Peyer's patch (tissue), 4 donors: Measurements from ENCODE around the gene MAN1B1.

Experiments used
- POLR2A ChIP-seq, 2 donors: fragments of 450-650 bp; IDR thresholded peaks; one replicate each; pipeline ENCODE4 v1.5.1; 2017; ENCODE audit warnings: antibody characterized with exemption in 2 of 2, mild to moderate bottlenecking in 2 of 2, moderate library complexity in 2 of 2
- TF ChIP-seq, protein P1 (sequence below), 6 experiments: fragments of 450-650 bp in 4 of 6; fragments of 200-600 bp in 2 of 6; sonication (generic) in 1 of 6; IDR thresholded peaks; one replicate each; pipeline ENCODE4 v1.5.1; 2017 to 2019; ENCODE audit warnings: antibody characterized with exemption in 6 of 6, mild to moderate bottlenecking in 3 of 6, moderate library complexity in 1 of 6

- TF ChIP-seq, protein P1, sequence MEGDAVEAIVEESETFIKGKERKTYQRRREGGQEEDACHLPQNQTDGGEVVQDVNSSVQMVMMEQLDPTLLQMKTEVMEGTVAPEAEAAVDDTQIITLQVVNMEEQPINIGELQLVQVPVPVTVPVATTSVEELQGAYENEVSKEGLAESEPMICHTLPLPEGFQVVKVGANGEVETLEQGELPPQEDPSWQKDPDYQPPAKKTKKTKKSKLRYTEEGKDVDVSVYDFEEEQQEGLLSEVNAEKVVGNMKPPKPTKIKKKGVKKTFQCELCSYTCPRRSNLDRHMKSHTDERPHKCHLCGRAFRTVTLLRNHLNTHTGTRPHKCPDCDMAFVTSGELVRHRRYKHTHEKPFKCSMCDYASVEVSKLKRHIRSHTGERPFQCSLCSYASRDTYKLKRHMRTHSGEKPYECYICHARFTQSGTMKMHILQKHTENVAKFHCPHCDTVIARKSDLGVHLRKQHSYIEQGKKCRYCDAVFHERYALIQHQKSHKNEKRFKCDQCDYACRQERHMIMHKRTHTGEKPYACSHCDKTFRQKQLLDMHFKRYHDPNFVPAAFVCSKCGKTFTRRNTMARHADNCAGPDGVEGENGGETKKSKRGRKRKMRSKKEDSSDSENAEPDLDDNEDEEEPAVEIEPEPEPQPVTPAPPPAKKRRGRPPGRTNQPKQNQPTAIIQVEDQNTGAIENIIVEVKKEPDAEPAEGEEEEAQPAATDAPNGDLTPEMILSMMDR (IDR thresholded peaks at IDR 0.05), result no peak
- no peak for TF ChIP-seq POLR2A (IDR thresholded peaks at IDR 0.05)
These were observed 11.5 kb upstream of the MAN1B1 start for GRCh38 chr9:137075275-137075775.
